MG63 (cell line): ENCODE results near the gene LSM4. TPM values are rescaled to one million over a fixed set of nuclear protein-coding genes. Genes with fewer than 3 reads are reported as not detected.

Source experiments
- DNase-seq: peaks from one replicate; pipeline ENCODE4 v3.0.0-alpha.2; 2020
- H3K27me3 ChIP-seq: fragments of 250-450 bp; sonication (Bioruptor Pico); 2 replicates; pipeline ENCODE4 v1.5.1; 2020; ENCODE audit warnings: mild to moderate bottlenecking, moderate library complexity
- H3K36me3 ChIP-seq: fragments of 250-450 bp; sonication (Bioruptor Pico); 2 replicates; pipeline ENCODE4 v1.5.1; 2020; ENCODE audit warnings: mild to moderate bottlenecking, moderate library complexity
- H3K4me3 ChIP-seq: fragments of 250-450 bp; sonication (Bioruptor Pico); 2 replicates; pipeline ENCODE4 v1.5.1; 2020; ENCODE audit warnings: mild to moderate bottlenecking, moderate library complexity
- H3K9me3 ChIP-seq: fragments of 250-450 bp; sonication (Bioruptor Pico); 2 replicates; pipeline ENCODE4 v1.5.1; 2020; ENCODE audit warnings: mild to moderate bottlenecking, moderate library complexity
- total RNA-seq: library from RNA; depleted of rRNA; stranded (reverse); fragments of >200 nt; shearing (Covaris generic); gene quantifications from 2 replicates; pipeline ENCODE4 v1.2.3, GENCODE V29; 2014; ENCODE audit warnings: low replicate concordance

Gene LSM4
- total RNA-seq, 1 experiment from 2014 or later, result 636 TPM

DNA sequence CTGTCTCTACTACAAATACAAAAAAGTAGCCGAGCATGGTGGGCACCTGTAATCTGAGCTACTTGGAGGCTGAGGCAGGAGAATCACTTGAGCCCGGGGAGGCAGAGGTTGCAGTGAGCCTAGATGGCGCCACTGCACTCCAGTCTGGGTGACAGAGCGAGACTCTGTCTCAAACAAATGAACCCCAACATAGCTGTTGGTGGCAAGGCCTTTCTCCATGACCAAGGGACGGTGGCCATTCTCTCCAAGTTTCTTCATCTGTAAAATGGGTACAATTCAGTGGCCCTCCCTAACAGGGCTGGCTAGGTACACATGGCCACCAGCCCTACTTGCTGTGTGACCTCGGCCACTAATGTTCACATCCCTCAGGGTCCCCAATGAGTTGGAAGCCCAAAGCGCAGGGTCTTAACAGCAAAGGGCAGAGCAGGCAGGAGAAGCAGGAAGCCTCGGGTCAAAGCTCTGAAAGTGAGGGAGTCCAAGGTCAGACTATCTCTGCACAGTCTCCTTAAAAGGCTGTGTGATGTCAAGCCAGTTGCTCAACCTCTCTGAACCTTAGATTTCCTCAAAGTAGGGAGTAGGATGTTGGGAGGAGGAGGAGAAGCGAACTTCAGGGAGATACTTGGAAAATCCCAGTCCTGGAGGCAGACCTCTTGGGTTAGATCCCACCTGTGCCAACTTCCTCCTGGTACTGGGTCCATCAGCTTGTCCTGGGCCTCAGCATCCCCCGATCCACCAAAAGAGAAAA lies 44.2 kb downstream of the LSM4 start:
- Histone ChIP-seq H3K27me3 (no peaks in the 10 kb centered on the region), H3K36me3 (peaks cover 22% of the 10 kb centered on the region), H3K4me3 (peak overlapping the region; percentile 96), H3K9me3 (no peaks in the 10 kb centered on the region)
- no peak for DNase-seq

DNA sequence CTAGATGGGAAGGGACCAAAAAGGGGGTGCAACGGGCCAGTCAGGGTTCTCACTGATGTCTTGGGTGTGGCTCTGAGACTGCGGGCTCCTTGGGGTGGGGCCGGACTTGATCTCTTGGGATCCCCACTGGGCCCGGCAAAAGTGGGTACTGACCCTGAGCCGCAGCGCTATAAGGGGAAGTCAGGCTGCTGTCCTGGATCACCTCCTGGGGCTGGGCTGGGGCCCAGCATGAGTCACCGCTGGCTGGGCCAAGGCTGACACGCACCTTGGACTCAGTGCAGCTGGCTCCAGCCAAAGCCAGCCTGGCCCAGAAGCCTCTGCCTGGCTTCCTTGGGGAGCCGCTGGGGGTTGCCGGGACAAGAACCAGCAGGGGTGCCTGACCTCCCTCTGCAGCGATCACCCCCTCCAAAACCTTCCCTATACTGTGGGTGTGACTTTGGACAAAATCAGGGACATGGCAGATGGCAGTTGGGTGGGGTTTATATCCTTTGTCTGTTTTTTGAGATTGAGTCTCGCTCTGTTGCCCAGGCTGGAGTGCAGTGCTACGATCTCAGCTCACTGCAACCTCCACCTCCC lies 48.0 kb downstream of the LSM4 start:
- H3K9me3 ChIP-seq, result no peaks in the 10 kb centered on the region

DNA sequence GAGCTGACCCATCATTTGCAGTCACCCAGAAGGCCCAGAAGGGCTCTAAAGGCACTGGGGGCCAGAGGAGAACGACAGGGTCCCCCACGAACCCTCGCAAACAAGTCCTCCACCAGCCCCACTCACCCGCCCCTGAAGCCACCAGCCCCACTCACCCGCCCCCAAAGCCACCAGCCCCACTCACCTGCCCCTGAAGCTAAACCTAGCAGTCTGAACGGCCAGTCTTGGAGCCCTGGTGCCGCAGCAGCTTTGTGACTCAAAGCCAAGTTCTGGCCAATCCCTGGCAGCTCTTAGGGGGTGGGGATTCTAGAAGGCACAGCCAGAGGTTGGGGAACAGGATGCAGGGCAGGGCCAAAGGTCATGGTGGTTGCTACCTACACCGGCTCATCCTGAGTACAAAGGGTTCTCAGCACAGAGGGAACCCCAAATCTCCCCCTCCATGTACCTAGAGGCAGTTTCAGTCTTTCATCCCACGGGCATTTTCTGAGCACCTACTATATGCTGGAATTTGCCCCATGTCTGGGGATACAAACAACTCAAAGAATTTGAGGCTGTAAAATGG lies 48.6 kb downstream of the LSM4 start, which contains the start of gene IQCN:
TSS of gene IQCN (minus strand) at position 234 of the 562 bp plus-strand sequence. CDS start 4,974 bp downstream, outside the sequence.
- peak; percentile 85 for DNase-seq
- peaks cover 16% of the 10 kb centered on the region for H3K36me3 ChIP-seq
- H3K27me3 ChIP-seq, result no peaks in the 10 kb centered on the region
- H3K4me3 ChIP-seq, result no peak within 1 kb of the TSS
- H3K9me3 ChIP-seq, result no peaks in the 10 kb centered on the region

More for the DNA sequence above, 48.0 kb downstream of the LSM4 start:
- peaks cover 17% of the 10 kb centered on the region for H3K36me3 ChIP-seq
- no peak overlapping the region for H3K4me3 ChIP-seq
- no peaks in the 10 kb centered on the region for H3K27me3 ChIP-seq
- DNase-seq, result peak; percentile 96

DNA sequence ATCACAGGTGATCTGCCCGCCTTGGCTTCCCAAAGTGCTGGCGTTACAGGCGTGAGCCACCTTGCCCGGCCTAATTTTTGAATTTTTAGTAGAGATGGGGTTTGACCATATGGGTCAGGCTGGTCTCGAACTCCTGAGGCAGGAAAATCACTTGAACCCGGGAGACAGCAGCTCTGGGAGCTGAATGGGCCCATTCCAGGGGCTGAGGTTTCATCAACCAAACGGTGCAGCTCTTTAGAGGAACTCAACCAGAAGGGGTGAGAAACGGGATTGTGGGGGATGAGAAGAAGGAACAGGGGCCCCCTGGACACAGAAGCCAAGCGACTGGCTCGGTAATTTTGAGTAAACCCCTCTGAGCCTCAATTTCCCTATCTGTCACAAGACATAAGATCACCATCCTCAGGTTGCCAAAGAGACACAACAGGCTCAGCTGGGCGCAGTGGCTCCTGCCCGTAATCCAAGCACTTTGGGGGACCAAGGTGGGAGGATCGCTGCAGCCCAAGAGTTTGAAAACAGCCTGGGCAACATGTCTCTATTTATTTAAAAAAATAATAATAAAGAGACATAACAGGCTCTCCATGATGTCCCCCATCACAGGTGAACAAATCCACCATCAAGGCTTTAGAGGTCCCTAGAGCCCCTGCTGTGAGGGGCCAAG lies 49.2 kb downstream of the LSM4 start:
- Histone ChIP-seq H3K36me3 (peaks cover 10% of the 10 kb centered on the region), H3K27me3 (no peaks in the 10 kb centered on the region), H3K9me3 (no peaks in the 10 kb centered on the region), H3K4me3 (no peak overlapping the region)
- no peak for DNase-seq

DNA sequence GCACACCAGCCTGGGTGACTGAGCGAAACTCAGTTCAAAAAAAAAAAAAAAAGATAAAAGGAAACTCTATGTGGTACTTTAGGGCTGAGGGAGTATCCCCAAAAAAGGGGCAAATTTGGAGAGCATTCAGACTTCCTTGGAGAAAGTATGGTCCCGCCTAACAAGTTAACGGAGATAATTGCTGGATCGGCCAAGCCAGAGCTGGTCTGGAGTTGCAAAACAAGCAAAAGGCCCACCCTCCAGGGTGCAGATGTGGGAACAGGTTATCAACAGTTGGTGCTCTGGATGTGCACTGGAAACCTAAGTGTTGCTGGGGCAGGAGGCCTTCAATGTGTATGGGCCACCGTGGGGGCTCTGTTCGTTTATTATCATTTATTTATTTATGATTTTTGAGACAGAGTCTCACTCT lies 51.4 kb downstream of the LSM4 start:
- Histone ChIP-seq H3K9me3 (no peaks in the 10 kb centered on the region), H3K4me3 (no peak overlapping the region), H3K27me3 (no peaks in the 10 kb centered on the region), H3K36me3 (peaks cover 2% of the 10 kb centered on the region; the same call in 1 of the 2 replicates)
- no peak for DNase-seq

DNA sequence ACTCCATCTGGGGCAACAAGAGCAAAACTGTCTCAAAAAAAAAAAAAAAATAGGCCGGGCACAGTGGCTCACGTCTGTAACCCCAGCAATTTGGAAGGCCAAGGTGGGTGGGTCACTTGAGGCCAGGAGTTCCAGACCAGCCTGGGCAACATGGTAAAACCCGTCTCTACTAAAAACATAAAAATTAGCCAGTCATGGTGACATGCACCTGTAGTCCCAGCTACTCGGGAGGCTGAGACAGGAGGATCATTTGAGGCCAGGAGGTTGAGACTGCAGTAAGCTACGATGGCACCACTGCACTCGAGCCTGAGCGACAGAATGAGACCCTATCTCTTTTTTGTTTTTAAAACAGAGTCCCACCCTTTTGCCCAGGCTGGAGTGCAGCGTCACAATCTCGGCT lies 52.5 kb downstream of the LSM4 start:
- Histone ChIP-seq H3K27me3 (no peaks in the 10 kb centered on the region), H3K9me3 (no peaks in the 10 kb centered on the region), H3K36me3 (peaks cover 2% of the 10 kb centered on the region; the same call in 1 of the 2 replicates), H3K4me3 (no peak overlapping the region)
- no peak for DNase-seq

DNA sequence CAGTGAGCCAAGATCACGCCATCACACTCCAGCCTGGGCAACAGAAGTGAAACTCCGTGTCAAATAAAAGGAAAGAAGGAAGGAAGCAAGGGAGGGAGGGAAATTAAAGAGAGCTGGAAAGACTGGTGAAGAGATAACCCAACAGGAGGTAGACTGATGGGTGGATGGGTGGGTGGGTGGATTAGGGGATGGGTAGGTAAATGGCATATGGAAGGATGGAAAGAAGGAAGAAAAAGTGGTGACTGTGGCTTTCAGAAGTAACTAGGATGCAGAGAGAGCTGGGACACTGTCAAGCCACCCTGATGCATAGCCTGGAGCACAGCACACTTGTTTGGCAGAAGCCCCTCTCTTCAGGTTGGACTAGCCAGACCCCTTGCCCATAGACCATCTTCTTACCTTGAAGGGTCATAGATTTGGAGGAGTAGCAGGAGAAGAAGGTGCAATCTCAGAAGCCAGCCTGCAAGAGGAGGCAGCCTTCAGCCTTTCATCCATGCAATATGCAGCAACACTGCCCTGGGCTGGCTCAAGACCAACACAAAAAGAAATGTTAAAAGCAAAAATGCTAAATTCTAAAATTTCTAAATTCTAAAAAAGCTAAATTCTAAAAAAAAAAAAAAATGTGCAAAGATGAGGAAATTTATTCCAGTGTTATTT lies 53.7 kb downstream of the LSM4 start:
- DNase-seq, result no peak
- Histone ChIP-seq H3K27me3 (no peaks in the 10 kb centered on the region), H3K36me3 (peaks cover 2% of the 10 kb centered on the region; the same call in 1 of the 2 replicates), H3K9me3 (no peaks in the 10 kb centered on the region), H3K4me3 (no peak overlapping the region)

DNA sequence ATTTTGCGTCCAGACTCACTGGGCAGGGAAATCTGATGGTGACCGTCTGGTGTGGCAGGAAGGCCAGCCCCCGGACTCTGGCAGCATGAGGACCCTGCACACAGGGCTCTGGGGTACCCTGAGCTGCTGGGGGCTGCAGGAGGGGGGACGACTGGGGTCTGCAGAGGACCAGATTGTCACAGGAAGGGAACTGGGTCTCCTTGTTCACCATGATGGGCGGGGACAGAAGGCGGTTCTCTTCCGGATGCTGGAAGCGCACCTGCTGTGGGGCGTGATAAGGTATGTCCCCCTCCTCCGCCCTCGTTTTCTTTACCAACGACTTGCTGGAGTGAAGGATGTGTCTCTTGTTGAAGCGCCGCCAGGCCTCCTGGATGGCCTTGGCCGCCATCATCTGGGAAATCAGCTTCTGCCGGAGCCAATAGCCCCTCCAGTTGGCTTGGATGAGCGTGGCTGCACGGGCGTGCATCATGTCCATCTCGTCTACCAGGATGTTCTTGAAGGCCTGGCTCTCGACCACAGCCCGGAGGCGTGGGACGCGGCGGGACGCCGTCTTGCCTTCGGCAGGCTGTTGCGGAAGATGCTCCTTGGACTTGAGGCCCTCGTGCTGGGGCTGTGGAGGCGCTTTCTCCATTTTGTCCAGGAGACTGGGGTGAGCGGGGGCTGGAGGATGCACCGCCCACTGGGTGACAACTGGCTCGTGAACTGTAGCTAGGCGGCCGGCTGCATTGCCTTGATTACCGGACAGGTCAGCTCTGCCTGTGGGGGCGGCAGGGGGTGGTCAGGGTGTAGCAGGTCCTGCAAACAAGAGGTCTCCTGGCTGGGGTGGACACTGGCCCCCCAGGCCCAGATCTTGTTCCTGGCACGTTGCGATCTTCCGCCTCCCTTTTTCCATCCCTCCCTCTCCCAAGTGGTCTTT lies 55.8 kb downstream of the LSM4 start:
- peaks cover 2% of the 10 kb centered on the region; the same call in 1 of the 2 replicates for H3K36me3 ChIP-seq
- no peaks in the 10 kb centered on the region for H3K9me3 ChIP-seq
- no peak for DNase-seq
- no peak overlapping the region for H3K4me3 ChIP-seq
- no peaks in the 10 kb centered on the region for H3K27me3 ChIP-seq

DNA sequence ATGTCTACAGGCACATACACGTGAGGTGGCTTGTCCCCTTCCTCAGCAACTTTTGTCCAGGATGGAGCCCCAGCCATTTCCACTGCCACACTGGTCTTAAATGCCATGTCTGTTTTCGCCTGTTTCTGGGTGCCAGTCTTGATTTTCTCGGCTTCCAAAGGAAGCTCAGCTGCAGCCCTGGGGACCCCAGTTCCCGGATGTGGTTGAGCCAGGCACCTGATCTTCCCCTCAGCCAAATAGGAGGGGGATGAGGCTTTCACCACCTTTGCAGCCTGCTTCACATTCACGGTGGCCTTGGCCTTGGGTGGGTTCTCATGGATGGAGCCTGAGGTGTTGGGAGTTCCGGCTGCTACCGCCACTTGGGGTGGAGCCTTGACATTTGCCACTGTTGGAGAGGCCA lies 57.3 kb downstream of the LSM4 start:
- H3K27me3 ChIP-seq, result no peaks in the 10 kb centered on the region
- H3K9me3 ChIP-seq, result no peaks in the 10 kb centered on the region
- no peak overlapping the region for H3K4me3 ChIP-seq
- DNase-seq, result no peak
- peaks cover 2% of the 10 kb centered on the region; the same call in 1 of the 2 replicates for H3K36me3 ChIP-seq

DNA sequence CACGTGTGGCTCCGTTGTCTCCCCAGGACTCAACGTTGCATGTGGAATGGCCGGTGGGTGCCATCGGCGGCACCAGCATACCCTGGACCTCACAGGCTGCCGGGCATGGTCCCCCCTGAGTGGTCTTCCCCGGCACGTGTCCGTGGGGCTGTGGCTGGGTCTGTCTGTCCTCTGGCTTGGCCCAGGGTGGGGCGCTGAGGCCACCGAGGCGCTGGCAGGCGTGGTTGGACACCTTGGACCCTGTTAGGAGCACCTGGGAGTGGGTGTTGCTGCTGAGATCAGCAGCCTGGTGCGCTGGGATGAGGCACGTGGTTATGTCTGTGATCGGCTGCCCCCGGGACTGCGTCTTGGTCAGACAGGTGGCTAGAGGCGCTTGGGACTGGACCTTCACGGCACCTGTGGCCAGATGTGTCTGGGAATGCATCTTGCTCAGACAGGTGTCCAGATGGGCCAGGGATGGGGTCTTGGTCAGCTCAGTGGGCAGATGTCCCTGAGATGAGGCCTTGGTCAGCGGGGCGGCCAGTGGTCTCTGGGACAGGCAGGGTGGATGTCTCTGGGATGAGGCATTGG lies 57.8 kb downstream of the LSM4 start:
- no peaks in the 10 kb centered on the region for H3K9me3 ChIP-seq
- no peak for DNase-seq
- H3K36me3 ChIP-seq, result peaks cover 2% of the 10 kb centered on the region; the same call in 1 of the 2 replicates
- H3K27me3 ChIP-seq, result no peaks in the 10 kb centered on the region
- H3K4me3 ChIP-seq, result no peak overlapping the region

DNA sequence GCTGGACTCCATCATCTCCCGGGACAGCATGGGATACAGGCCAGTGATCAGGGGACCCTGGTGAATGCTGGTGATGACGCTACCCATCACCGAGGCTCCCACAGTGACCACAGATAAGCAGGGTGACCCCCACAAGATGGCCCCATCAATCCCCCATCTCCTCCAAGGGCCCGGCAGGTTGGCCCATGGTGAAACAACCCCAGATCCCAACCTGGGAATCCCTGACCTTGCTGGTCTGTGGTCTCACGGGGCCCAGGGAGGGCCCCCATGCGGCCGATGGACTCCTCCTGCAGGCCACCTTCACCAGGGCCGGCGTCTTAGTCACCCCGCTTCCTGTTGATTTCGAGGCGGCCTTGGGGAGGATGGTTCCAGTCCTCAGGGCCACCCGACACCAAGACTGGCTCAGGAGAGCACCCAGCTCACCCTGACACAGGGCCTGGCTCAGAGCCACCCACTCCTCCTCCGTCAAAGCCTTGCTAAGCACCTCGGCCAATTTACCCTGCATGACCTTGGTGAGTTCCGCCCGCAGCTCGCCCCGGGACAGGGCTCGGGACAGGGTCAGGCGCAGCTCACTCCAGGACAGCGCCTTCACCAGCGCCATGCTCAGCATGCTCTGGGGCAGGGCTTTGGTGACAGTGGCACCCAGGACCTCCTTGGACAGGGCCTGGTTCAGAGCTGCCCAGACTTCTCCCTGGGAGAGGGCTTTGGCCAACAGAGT lies 58.6 kb downstream of the LSM4 start:
- Histone ChIP-seq H3K9me3 (no peaks in the 10 kb centered on the region), H3K4me3 (no peak overlapping the region), H3K36me3 (peaks cover 2% of the 10 kb centered on the region; the same call in 1 of the 2 replicates), H3K27me3 (no peaks in the 10 kb centered on the region)
- DNase-seq, result no peak

DNA sequence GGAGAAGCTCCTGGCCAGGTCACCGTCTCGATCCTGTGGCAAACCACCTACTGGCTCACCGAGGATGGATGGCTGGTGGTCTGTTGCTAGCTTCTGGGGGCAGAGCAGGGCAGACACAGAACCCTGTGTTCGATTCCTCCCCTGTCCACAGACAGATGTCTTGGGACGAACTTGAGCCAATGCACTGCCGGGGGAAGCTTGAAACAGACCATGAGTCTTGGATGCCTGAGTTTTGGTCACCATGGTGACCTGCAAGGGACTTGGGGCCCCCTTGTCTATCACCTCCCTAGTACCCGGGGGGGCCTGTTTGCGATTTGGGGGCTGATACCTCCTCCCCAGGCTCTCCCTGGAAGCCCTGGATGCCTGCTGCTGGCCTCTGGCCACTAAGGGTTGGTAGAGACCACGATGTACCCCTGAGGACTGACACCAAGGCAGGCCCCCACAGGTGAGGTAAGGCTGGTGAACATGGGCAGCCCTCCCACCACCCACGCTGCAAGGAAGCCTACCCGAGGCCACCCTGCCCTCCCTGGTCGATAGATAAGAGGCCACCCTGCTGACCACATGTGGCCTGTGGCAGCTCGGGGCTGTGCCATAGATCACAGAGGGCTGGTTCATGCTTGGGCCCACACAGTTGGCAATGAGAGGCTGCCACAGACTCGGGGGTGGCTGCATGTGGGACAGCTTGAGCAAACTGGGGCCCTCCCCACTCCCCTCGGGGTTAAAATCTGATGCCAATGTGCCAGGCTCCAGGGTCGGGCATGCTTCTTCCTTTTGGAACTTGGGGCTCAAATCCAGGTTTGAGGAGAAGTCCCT lies 59.3 kb downstream of the LSM4 start:
- no peaks in the 10 kb centered on the region for H3K27me3 ChIP-seq
- no peaks in the 10 kb centered on the region for H3K9me3 ChIP-seq
- H3K36me3 ChIP-seq, result peaks cover 2% of the 10 kb centered on the region; the same call in 1 of the 2 replicates
- DNase-seq, result no peak
- H3K4me3 ChIP-seq, result no peak overlapping the region

DNA sequence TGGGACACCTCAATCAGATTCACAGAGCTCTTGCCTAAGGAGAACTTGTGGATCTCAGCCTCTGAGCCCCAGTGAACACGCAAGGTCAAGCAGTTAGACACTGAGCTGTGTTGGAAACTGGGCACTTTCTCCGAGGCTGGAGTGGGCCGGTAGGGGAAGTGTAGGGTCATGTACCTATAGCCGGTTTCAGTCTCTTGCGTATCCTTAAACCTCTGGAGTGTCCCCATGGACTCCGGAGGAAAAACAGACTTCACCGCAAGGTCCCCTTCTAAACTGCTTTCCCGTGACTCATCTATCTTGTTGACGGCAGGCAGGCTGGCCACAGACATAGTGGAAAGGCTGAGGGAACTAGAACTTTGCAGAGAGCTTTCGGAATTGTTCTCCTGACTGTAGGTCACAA lies 60.0 kb downstream of the LSM4 start:
- Histone ChIP-seq H3K4me3 (no peak overlapping the region), H3K36me3 (peaks cover 2% of the 10 kb centered on the region; the same call in 1 of the 2 replicates), H3K9me3 (no peaks in the 10 kb centered on the region), H3K27me3 (no peaks in the 10 kb centered on the region)
- DNase-seq, result no peak

DNA sequence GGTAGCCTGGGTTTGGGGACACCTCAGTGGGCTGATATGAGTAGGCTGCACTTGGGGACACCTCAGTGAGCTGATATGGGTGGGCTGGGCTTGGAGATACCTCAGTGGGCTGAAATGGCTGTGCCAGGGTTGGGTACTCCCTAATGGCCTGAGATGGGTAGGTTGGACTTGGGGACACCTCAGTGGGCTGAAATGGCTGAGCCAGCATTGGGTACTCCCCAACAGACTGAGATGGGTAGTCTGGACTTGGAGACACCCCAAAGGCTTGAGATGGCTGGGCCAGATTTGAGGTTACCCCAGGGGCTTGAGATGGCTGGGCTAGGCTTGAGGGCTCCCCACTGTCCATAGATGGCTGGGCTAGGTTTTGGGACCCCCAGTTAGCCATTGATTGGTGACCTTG lies 60.7 kb downstream of the LSM4 start:
- H3K9me3 ChIP-seq, result no peaks in the 10 kb centered on the region
- no peaks in the 10 kb centered on the region for H3K27me3 ChIP-seq
- H3K36me3 ChIP-seq, result peaks cover 2% of the 10 kb centered on the region; the same call in 1 of the 2 replicates
- no peak overlapping the region for H3K4me3 ChIP-seq
- no peak for DNase-seq
